B cell (primary cell): Measurements from ENCODE around the gene NCBP3. TPM values are rescaled to one million over a fixed set of nuclear protein-coding genes. Genes with fewer than 3 reads are reported as not detected.

Experiments
- ATAC-seq: fragments of 200-7000 bp; cut with Tn5 transposase; one replicate; pipeline ENCODE4 v1.10.0; 2021; ENCODE audit warnings: low read depth, mild to moderate bottlenecking, moderate number of reproducible peaks, moderate library complexity
- CTCF ChIA-PET: fragments of 350-600 bp; sonication (Branson Sonifier 250); formaldehyde crosslinking; loops from one replicate; lab custom pipeline; 2021; ENCODE audit warnings: antibody characterized with exemption, inconsistent platforms; lab: Charles Lee
- POLR2A ChIA-PET: fragments of 350-600 bp; sonication (Branson Sonifier 250); formaldehyde crosslinking; loops from one replicate; lab custom pipeline; 2021; ENCODE audit warnings: antibody characterized with exemption; lab: Charles Lee
- DNase-seq: peaks from one replicate; pipeline ENCODE4 v3.0.0; 2013
- H2AFZ ChIP-seq: 2 replicates; pipeline ENCODE4 v1.6.1; 2012; ENCODE audit warnings: mild to moderate bottlenecking, low read depth, low read length; ENCODE audit not compliant: insufficient read depth, poor library complexity, severe bottlenecking
- H3K27ac ChIP-seq, 2 donors: 1 replicate in 1 of 2; 2 replicates in 1 of 2; pipeline ENCODE4 v1.5.1; 2012 to 2013; ENCODE audit warnings: low read length in 2 of 2, mild to moderate bottlenecking in 2 of 2, moderate library complexity in 1 of 2
- H3K27me3 ChIP-seq, 4 experiments: fragments of 200-600 bp in 1 of 4; sonication (generic) in 1 of 4; replicated peaks in 1 of 4; 1 replicate in 2 of 4; 2 replicates in 2 of 4; pipeline versions ENCODE4 v1.6.1 to v1.7.0; 2013 to 2016; ENCODE audit warnings: low read length in 3 of 4, mild to moderate bottlenecking in 2 of 4, mixed read lengths in 1 of 4, moderate library complexity in 1 of 4; ENCODE audit not compliant: insufficient read depth in 4 of 4, control insufficient read depth in 3 of 4; ENCODE audit errors: control extremely low read depth in 1 of 4
- H3K36me3 ChIP-seq, 2 experiments: replicated peaks in 1 of 2; 1 replicate in 1 of 2; 2 replicates in 1 of 2; pipeline versions ENCODE4 v1.6.1 to v1.7.1; 2013; ENCODE audit warnings: low read length in 1 of 2; ENCODE audit not compliant: insufficient read depth in 2 of 2, control insufficient read depth in 1 of 2; ENCODE audit errors: control extremely low read depth in 1 of 2, extremely low read depth in 1 of 2
- H3K4me1 ChIP-seq, 2 donors: fragments of 200-600 bp in 1 of 2; sonication (generic) in 1 of 2; 1 replicate in 1 of 2; 2 replicates in 1 of 2; pipeline versions ENCODE4 v1.5.1 to v1.6.1; 2013 to 2017; ENCODE audit warnings: low read length in 2 of 2; ENCODE audit not compliant: control insufficient read depth in 2 of 2, insufficient read depth in 2 of 2
- H3K4me2 ChIP-seq: replicated peaks from 2 replicates; pipeline ENCODE3; 2012; ENCODE audit warnings: mild to moderate bottlenecking, low read depth, low read length; ENCODE audit not compliant: poor library complexity, severe bottlenecking
- H3K4me3 ChIP-seq, 5 experiments: fragments of 200-600 bp in 1 of 5; sonication (generic) in 1 of 5; 1 replicate in 3 of 5; 2 replicates in 2 of 5; pipeline versions ENCODE4 v1.5.1 to v1.7.0; 2011 to 2016; ENCODE audit warnings: low read length in 4 of 5, mild to moderate bottlenecking in 4 of 5, low read depth in 2 of 5, control low read depth in 1 of 5, moderate library complexity in 1 of 5; ENCODE audit not compliant: insufficient read depth in 1 of 5; ENCODE audit errors: control extremely low read depth in 1 of 5, extremely low read depth in 1 of 5
- H3K79me2 ChIP-seq: fragments of 200-600 bp; sonication (generic); one replicate; pipeline ENCODE4 v1.6.0; 2016; ENCODE audit warnings: low read length; ENCODE audit not compliant: control insufficient read depth, insufficient read depth
- H3K9ac ChIP-seq: fragments of 200-600 bp; sonication (generic); 2 replicates; pipeline ENCODE4 v1.6.1; 2017; ENCODE audit warnings: mild to moderate bottlenecking, low read length, moderate library complexity
- H3K9me3 ChIP-seq, 3 donors: one replicate each; pipeline versions ENCODE4 v1.6.1 to v1.7.1; 2013; ENCODE audit warnings: low read length in 2 of 3; ENCODE audit not compliant: control insufficient read depth in 2 of 3, insufficient read depth in 1 of 3; ENCODE audit errors: control extremely low read depth in 1 of 3
- H4K20me1 ChIP-seq: 2 replicates; pipeline ENCODE4 v1.6.0; 2012; ENCODE audit warnings: mild to moderate bottlenecking, low read length; ENCODE audit not compliant: insufficient read depth, control insufficient read depth, poor library complexity, severe bottlenecking
- H3K27ac Mint-ChIP-seq: one replicate; pipeline ENCODE4 v1.8.0; 2021; ENCODE audit warnings: mixed read lengths
- H3K27me3 Mint-ChIP-seq: one replicate; pipeline ENCODE4 v1.8.0; 2021; ENCODE audit warnings: mixed read lengths
- H3K4me1 Mint-ChIP-seq: one replicate; pipeline ENCODE4 v1.8.0; 2021; ENCODE audit warnings: mixed read lengths
- H3K4me3 Mint-ChIP-seq: one replicate; pipeline ENCODE4 v1.8.0; 2021; ENCODE audit warnings: mixed read lengths
- H3K9me3 Mint-ChIP-seq: one replicate; pipeline ENCODE4 v1.8.0; 2022; ENCODE audit warnings: mixed read lengths; ENCODE audit not compliant: insufficient read depth
- EZH2 ChIP-seq: IDR thresholded peaks from 2 replicates; pipeline ENCODE4 v1.6.1; 2012; ENCODE audit warnings: borderline replicate concordance, low read depth, mild to moderate bottlenecking, moderate library complexity, low read length; ENCODE audit not compliant: insufficient read depth, poor library complexity, severe bottlenecking
- WGBS: methylation state at CpG from one replicate; pipeline ENCODE4 v1.1.5; 2013; ENCODE audit warnings: missing lambda C conversion rate; ENCODE audit not compliant: insufficient coverage; 5-methylcytosine and 5-hydroxymethylcytosine counted together
- intact Hi-C: fragments of 100-400 bp; cut with micrococcal nuclease; formaldehyde crosslinking; loops from one replicate; pipeline ENCODE4 v1.10.0; 2022
- polyA plus RNA-seq: library from polyadenylated mRNA; depleted of rRNA; stranded (reverse); fragments of >200 nt; gene quantifications from 2 replicates; pipeline ENCODE4 v1.2.3, GENCODE V29; 2012
- total RNA-seq, 2 donors: library from RNA; stranded (reverse); fragments of 120-200 nt in 1 of 2; gene quantifications; 1 replicate in 1 of 2; 2 replicates in 1 of 2; pipeline versions ENCODE4 v1.2.3 to v1.2.4, GENCODE V29; 2013 to 2022
- TF ChIP-seq, protein P1 (sequence below): fragments of 200-600 bp; IDR thresholded peaks from one replicate; pipeline ENCODE4 v1.8.0; 2022; ENCODE audit warnings: antibody characterized with exemption, mild to moderate bottlenecking

NCBP3 gene
- total and polyA plus RNA-seq, 2 donors (not counting 1 experiment from before 2014, with no cell fraction given), result 11.1 to 71.7 TPM

DNA sequence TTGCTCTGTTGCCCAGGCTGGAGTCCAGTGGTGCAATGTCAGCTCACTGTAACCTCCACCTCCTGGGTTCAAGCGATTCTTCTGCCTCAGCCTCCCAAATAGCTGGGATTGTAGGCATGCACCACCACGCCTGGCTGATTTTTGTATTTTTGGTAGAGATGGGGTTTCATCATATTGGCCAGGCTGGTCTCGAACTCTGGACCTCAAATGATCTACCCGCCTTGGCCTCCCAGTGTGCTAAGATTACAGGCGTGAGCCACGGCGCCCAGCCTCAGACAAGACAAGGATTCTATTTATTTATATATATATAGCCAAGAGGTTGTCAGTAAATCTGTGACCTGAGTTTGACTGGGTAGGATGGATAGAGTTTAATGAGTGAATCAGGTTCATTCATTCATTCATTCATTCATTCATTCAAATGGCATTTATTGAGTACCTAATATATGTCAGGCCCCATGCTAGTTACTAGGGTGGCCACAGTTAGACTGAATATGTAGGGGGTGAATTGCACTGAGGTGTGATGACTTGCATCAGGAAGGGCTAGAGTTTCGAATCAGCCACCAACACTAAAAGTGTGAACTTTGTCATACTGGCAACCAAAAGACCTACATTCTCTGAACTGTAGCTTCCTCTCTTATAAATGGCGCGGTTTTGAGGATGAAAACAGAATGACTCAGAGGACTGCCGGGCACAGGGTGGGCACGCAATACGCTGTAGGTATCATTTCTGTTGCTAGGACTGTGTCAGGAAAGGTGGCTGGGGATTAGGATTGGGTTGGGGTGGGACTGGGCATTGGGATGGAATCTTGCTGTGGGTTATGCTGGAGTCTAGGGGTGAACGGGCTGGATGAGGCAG, 82.9 kb downstream of the NCBP3 start:
- H3K4me1 ChIP-seq, result peaks cover 10 to 22% of the 10 kb centered on the region in 2 donors
- Mint-ChIP-seq H3K9me3 (no peaks in the 10 kb centered on the region), H3K4me3 (peak overlapping the region; percentile 59), H3K27me3 (no peaks in the 10 kb centered on the region), H3K4me1 (peaks cover 20% of the 10 kb centered on the region), H3K27ac (peak overlapping the region; percentile 88)
- no peaks in the 10 kb centered on the region for H4K20me1 ChIP-seq
- no peak overlapping the region for H3K4me3 ChIP-seq
- peaks cover 0 to 11% (median 0%) of the 10 kb centered on the region in 3 donors for H3K9me3 ChIP-seq
- H2AFZ ChIP-seq, result no peak overlapping the region
- ChIA-PET POLR2A (interaction anchor here (0.6 to 2.7 kb wide), 5 partner anchors 25 to 95 kb away, joined by 3 to 6 read pairs (median 4); no protein-coding TSS in a partner anchor), CTCF (interaction anchor here (6.1 to 20.4 kb wide), 2 partner anchors 27 to 64 kb away, joined by 56 to 176 read pairs; no protein-coding TSS in a partner anchor)
- no peaks in the 10 kb centered on the region for H3K36me3 ChIP-seq
- no peak for DNase-seq
- H3K27me3 ChIP-seq, result no peaks in the 10 kb centered on the region
- no peak overlapping the region for H3K27ac ChIP-seq
- TF ChIP-seq, protein P1, sequence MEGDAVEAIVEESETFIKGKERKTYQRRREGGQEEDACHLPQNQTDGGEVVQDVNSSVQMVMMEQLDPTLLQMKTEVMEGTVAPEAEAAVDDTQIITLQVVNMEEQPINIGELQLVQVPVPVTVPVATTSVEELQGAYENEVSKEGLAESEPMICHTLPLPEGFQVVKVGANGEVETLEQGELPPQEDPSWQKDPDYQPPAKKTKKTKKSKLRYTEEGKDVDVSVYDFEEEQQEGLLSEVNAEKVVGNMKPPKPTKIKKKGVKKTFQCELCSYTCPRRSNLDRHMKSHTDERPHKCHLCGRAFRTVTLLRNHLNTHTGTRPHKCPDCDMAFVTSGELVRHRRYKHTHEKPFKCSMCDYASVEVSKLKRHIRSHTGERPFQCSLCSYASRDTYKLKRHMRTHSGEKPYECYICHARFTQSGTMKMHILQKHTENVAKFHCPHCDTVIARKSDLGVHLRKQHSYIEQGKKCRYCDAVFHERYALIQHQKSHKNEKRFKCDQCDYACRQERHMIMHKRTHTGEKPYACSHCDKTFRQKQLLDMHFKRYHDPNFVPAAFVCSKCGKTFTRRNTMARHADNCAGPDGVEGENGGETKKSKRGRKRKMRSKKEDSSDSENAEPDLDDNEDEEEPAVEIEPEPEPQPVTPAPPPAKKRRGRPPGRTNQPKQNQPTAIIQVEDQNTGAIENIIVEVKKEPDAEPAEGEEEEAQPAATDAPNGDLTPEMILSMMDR, result no peak
- TF ChIP-seq EZH2, result no peak
- H3K79me2 ChIP-seq, result no peaks in the 10 kb centered on the region
- WGBS, result 64% methylated on average over 7 of the region's 14 CpGs
- H3K9ac ChIP-seq, result no peak overlapping the region
- intact Hi-C loops, result no loop called here
- H3K4me2 ChIP-seq, result no peak overlapping the region
- peak; percentile 43 for ATAC-seq

DNA sequence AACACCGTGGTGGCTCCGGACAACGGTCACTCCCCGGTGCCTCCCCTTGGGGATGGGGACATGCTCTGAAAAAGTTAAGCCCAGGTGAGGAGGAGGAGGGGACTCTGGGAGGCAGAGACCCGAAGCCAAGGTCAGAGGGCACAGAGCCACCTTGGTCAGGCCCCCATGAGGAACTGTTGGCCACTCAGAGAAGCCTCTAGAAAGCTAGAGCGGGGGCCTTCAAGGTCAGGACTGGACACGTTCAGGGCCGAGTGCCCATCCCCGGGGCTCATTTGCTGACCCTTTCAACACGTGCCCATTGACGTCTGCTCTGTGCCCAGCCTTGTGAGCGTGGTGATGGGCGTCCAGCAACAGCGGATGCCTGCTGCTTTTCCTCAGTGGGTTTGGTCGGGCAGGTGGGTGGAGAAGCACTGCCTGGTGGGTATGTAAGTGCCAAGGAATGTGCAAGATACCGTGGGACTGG, 84.1 kb downstream of the NCBP3 start:
- H3K9me3 Mint-ChIP-seq, result no peaks in the 10 kb centered on the region
- ChIA-PET CTCF (interaction anchor here (0.6 to 20.4 kb wide), 4 partner anchors 14 to 65 kb away, joined by 3 to 176 read pairs (median 30); no protein-coding TSS in a partner anchor), POLR2A (no interaction called here)
- peaks cover 10 to 22% of the 10 kb centered on the region in 2 donors for H3K4me1 ChIP-seq
- H3K4me3 ChIP-seq, result no peak overlapping the region
- H2AFZ ChIP-seq, result no peak overlapping the region
- H3K9ac ChIP-seq, result no peak overlapping the region
- no peaks in the 10 kb centered on the region for H3K36me3 ChIP-seq
- H3K4me2 ChIP-seq, result no peak overlapping the region
- DNase-seq (no peak), ATAC-seq (no peak)
- 96% methylated on average over 10 of the region's 16 CpGs for WGBS
- H3K27ac Mint-ChIP-seq, result no peak overlapping the region
- H3K4me1 Mint-ChIP-seq, result peaks cover 20% of the 10 kb centered on the region
- TF ChIP-seq, protein P1, result no peak
- TF ChIP-seq EZH2, result no peak
- H3K4me3 Mint-ChIP-seq, result no peak overlapping the region
- no peaks in the 10 kb centered on the region for H3K27me3 ChIP-seq
- no peaks in the 10 kb centered on the region for H4K20me1 ChIP-seq
- peaks cover 0 to 11% (median 0%) of the 10 kb centered on the region in 3 donors for H3K9me3 ChIP-seq
- H3K27ac ChIP-seq, result no peak overlapping the region
- no peaks in the 10 kb centered on the region for H3K27me3 Mint-ChIP-seq
- H3K79me2 ChIP-seq, result no peaks in the 10 kb centered on the region
- intact Hi-C loops, result no loop called here
